H1 (cell line): ENCODE results near the gene H2BK1. TPM values are rescaled to one million over a fixed set of nuclear protein-coding genes. Genes with fewer than 3 reads are reported as not detected.

Experiments used
- ASH2L ChIP-seq: fragments of 200-600, 300-600 bp; sonication (generic); IDR thresholded peaks from one replicate; pipeline ENCODE4 v1.7.1; 2017; ENCODE audit warnings: low read length
- CBX5 ChIP-seq: fragments of 300-800, 300-1000 bp; sonication (generic); IDR thresholded peaks from 2 replicates; pipeline ENCODE4 v1.7.1; 2016; ENCODE audit warnings: antibody characterized with exemption, low read length, low read depth
- EZH2 ChIP-seq: fragments of 200-600 bp; sonication (generic); IDR thresholded peaks from 2 replicates; pipeline ENCODE4 v1.7.1; 2012; ENCODE audit warnings: low read depth, mild to moderate bottlenecking, moderate library complexity, low read length, inconsistent platforms; ENCODE audit not compliant: severe bottlenecking
- FOSL1 ChIP-seq: IDR thresholded peaks from 2 replicates; pipeline ENCODE4 v1.6.1; 2011; ENCODE audit warnings: mild to moderate bottlenecking, low read depth, low read length, moderate library complexity; ENCODE audit not compliant: insufficient read depth
- KDM1A ChIP-seq: fragments of 200-600, 300-600 bp; sonication (generic); IDR thresholded peaks from 2 replicates; pipeline ENCODE4 v1.7.1; 2016; ENCODE audit warnings: mild to moderate bottlenecking, low read length, borderline replicate concordance
- KDM4A ChIP-seq: IDR thresholded peaks from one replicate; pipeline ENCODE4 v1.7.1; 2012; ENCODE audit warnings: low read depth, mild to moderate bottlenecking, moderate library complexity, low read length, inconsistent platforms; ENCODE audit not compliant: severe bottlenecking
- RNF2 ChIP-seq: fragments of 200-900, 300-1000 bp; sonication (generic); IDR thresholded peaks from 2 replicates; pipeline ENCODE4 v1.7.1; 2016; ENCODE audit warnings: borderline replicate concordance, low read depth, mild to moderate bottlenecking, antibody characterized with exemption, low read length; ENCODE audit not compliant: poor library complexity, severe bottlenecking; ENCODE audit errors: missing control alignments
- SAP30 ChIP-seq: fragments of 300-600 bp; sonication (generic); IDR thresholded peaks from 2 replicates; pipeline ENCODE4 v1.7.1; 2012; ENCODE audit warnings: low read length, moderate library complexity, mild to moderate bottlenecking, inconsistent platforms; ENCODE audit not compliant: insufficient read depth, insufficient replicate concordance
- SRF ChIP-seq: IDR thresholded peaks from 2 replicates; pipeline ENCODE4 v1.6.1; 2011; ENCODE audit warnings: mild to moderate bottlenecking, low read depth, low read length, moderate library complexity
- TAF7 ChIP-seq: optimal IDR thresholded peaks from 2 replicates; pipeline ENCODE3; 2011; ENCODE audit warnings: low read depth, mild to moderate bottlenecking, inconsistent platforms, low read length, moderate library complexity, borderline replicate concordance
- polyA plus RNA-seq, 7 experiments: library from polyadenylated mRNA; depleted of rRNA in 3 of 7; stranded (reverse) in 5 of 7; unstranded in 2 of 7; fragments of >200 nt in 5 of 7; fragments of 200-250 nt in 2 of 7; gene quantifications; 1 replicate in 5 of 7; 2 replicates in 1 of 7; 4 replicates in 1 of 7; pipeline versions ENCODE4 v1.2.1 to v1.2.3, GENCODE V29; 2011 to 2013; ENCODE audit warnings: missing spikeins in 2 of 7, mixed read lengths in 2 of 7
- total RNA-seq: library from RNA; stranded (reverse); fragmentation: NEBNext Ultra II Directional; extraction: Animal tissue kit (Norgen Biotek cat#: 25700); gene quantifications from 2 replicates; pipeline ENCODE4 v1.2.1, GENCODE V29; 2021
- TF ChIP-seq, protein P1 (sequence below), 3 experiments: IDR thresholded peaks; 1 replicate in 2 of 3; 2 replicates in 1 of 3; pipeline versions ENCODE4 v1.5.1 to v1.6.1; 2011; ENCODE audit warnings: low read length in 3 of 3, mild to moderate bottlenecking in 3 of 3, inconsistent platforms in 2 of 3, low read depth in 1 of 3, moderate library complexity in 1 of 3; ENCODE audit not compliant: insufficient read depth in 1 of 3; ENCODE audit errors: control extremely low read depth in 1 of 3
- TF ChIP-seq, protein P2 (sequence below): IDR thresholded peaks from 2 replicates; pipeline ENCODE4 v1.6.1; 2011; ENCODE audit warnings: low read length, improper control_type of control experiment
- TF ChIP-seq, protein P3 (sequence below): IDR thresholded peaks from 2 replicates; pipeline ENCODE4 v1.6.1; 2012; ENCODE audit warnings: inconsistent platforms

H2BK1 gene
- total and polyA plus RNA-seq, 2 of the 8 experiments (the other 6 are each of a cell fraction or from before 2014, with no cell fraction given): not detected

DNA sequence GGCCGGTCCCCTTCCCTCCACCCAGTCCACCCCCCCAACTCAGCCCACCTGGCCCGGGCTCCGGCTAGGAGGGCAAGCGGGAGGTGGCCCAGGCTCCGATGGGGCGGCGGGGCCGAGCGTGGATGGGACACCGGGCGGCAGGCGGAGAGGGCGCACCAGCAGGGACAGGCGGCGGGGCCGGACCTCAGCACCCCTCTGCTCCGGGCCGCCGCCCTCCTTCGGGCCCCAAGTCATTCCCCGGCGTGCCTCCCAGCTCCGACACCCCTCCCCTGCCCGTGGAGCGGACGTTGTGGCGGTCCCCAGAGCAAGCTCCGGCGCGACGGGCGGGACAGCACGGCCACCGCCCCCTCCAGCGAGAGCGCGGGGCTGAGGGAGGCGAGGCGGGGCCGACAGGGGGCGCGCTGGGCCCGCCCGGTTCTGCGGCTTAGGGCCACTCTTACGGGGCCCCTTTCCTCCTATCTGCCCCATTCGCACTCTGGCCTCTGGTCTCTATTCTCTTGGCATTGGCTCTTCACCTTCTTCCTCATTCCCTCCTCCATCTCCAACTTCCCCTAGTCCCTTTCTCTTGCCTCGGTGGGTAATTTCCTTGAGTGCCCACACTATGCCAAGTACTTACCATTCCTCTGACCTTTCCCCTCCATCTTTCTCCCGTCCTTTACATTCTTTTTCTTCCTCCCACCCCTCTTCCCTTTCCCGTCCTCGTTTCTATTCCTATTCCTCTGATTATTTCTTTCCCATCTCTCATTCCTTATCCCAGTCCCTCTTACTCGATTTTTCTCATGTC, 42.1 kb downstream of the H2BK1 start (continued):
- TF ChIP-seq ASH2L (peak; percentile 30), FOSL1 (no peak), RNF2 (no peak), SRF (no peak), TAF7 (peak; percentile 29), KDM4A (peak; percentile 96), EZH2 (peak; percentile 7), KDM1A (no peak), CBX5 (no peak), SAP30 (no peak)
- TF ChIP-seq, protein P1, sequence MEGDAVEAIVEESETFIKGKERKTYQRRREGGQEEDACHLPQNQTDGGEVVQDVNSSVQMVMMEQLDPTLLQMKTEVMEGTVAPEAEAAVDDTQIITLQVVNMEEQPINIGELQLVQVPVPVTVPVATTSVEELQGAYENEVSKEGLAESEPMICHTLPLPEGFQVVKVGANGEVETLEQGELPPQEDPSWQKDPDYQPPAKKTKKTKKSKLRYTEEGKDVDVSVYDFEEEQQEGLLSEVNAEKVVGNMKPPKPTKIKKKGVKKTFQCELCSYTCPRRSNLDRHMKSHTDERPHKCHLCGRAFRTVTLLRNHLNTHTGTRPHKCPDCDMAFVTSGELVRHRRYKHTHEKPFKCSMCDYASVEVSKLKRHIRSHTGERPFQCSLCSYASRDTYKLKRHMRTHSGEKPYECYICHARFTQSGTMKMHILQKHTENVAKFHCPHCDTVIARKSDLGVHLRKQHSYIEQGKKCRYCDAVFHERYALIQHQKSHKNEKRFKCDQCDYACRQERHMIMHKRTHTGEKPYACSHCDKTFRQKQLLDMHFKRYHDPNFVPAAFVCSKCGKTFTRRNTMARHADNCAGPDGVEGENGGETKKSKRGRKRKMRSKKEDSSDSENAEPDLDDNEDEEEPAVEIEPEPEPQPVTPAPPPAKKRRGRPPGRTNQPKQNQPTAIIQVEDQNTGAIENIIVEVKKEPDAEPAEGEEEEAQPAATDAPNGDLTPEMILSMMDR (IDR thresholded peaks at IDR 0.05; ENCODE audit: control extremely low read depth in 1 of 3, insufficient read depth in 1 of 3, low read depth in 1 of 3, low read length in 3 of 3): peak in 2 of 3 experiments; percentile 77 to 79; a peak in 3 of 4 replicates
- TF ChIP-seq, protein P2, sequence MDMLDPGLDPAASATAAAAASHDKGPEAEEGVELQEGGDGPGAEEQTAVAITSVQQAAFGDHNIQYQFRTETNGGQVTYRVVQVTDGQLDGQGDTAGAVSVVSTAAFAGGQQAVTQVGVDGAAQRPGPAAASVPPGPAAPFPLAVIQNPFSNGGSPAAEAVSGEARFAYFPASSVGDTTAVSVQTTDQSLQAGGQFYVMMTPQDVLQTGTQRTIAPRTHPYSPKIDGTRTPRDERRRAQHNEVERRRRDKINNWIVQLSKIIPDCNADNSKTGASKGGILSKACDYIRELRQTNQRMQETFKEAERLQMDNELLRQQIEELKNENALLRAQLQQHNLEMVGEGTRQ: no peak
- TF ChIP-seq, protein P3, sequence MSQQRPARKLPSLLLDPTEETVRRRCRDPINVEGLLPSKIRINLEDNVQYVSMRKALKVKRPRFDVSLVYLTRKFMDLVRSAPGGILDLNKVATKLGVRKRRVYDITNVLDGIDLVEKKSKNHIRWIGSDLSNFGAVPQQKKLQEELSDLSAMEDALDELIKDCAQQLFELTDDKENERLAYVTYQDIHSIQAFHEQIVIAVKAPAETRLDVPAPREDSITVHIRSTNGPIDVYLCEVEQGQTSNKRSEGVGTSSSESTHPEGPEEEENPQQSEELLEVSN: peak; percentile 36; the same call in 1 of the 2 replicates
